ENCODE results near the gene COL4A1.

COL4A1 gene

DNA sequence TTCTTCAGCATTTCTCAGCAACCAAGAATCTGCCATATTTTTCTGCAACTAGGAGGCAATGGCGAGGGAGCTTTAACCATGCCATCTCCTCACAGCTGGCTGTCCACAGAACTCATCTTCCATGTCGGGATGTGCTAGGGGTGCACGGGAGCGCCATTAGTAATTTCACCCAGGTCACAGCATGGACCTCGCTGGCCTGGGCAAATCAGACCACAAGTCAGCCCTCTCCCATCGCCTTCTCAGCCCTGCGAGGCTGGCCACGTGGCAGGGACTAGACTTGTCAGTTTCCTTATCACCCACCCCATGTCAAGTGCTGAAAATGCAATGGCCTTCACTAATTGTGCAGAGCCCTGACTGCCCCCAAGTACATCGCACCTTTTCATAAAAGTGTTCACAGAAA is 15.7 kb downstream of the COL4A1 start:
- FAIRE-seq, result no peak

DNA sequence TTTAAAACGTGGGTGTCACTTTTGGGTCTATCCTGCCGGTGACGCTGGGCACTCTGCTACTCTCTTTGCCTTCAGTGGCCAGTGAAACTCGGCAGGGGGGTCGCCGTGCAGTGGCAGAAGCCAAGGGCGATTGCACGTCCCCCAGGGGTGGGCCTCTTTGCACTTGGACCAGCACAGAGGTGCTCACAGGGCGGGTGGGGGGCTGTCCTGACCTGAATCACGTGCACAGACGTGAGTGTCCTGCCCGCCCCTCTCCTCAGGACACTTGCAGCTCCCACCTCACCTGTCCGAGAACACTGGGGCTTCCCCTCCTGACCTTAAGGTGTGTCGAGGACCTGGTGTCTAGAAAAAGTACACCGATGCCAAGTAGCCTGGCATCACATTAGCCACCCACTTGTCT is 16.1 kb downstream of the COL4A1 start:
- no peak for FAIRE-seq

DNA sequence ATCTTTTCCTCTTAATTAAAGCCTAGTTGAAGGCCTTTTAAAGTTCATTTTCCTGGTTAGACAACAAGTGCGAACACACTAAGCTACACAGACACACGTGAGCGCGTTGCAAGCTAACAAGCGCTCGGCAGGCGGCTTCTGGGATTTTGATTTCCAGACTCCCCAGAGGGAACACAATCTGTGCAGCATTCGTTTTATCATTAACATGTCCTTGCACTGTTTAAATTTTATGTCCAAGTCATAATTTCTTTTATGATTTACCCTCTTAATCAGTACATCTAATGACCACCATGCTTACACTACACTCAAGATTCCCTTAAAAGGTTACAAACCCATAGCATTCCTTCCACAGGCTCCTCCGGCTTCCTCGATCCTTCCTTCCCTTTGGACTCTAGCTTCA is 16.8 kb downstream of the COL4A1 start:
- FAIRE-seq, result no peak

DNA sequence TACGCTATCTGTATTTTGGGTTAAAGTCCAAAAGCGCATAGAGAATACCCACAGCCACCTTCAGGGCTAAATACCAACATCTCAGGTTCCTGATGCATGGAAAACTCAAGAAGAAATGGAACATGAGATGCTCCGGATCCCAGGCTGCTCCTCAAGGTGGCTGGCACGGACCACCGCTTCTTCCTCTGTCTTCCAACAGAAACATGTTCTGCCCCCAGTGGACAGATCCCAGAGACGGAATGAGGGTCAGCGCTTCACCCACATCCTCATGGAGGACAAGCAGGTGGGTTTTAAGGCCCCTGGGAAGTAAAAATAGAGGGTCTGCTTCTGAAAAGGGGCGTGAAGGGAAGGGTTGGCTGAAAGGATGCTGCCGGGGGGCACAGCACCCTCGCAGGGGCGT is 17.3 kb downstream of the COL4A1 start:
- FAIRE-seq, result no peak

DNA sequence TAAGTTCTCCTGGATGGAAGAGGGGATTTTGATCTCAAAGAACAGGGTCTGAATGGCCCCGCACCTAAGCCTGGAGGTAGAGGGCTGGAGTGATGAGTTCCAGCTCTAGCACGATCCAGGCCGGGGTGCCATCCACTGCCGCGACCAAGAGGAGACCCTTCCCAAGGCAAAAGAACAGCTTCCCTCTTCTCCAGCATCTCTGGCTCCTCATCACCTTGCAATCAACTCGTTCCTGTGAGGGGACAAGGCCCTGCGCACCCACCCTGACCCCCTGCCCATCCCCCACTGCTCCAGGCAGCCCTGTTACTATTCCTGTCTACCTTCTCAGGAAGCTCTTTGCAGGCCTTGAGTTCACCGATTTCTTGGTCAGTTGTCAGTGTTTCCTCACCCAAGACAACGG is 17.8 kb downstream of the COL4A1 start:
- FAIRE-seq, result no peak

DNA sequence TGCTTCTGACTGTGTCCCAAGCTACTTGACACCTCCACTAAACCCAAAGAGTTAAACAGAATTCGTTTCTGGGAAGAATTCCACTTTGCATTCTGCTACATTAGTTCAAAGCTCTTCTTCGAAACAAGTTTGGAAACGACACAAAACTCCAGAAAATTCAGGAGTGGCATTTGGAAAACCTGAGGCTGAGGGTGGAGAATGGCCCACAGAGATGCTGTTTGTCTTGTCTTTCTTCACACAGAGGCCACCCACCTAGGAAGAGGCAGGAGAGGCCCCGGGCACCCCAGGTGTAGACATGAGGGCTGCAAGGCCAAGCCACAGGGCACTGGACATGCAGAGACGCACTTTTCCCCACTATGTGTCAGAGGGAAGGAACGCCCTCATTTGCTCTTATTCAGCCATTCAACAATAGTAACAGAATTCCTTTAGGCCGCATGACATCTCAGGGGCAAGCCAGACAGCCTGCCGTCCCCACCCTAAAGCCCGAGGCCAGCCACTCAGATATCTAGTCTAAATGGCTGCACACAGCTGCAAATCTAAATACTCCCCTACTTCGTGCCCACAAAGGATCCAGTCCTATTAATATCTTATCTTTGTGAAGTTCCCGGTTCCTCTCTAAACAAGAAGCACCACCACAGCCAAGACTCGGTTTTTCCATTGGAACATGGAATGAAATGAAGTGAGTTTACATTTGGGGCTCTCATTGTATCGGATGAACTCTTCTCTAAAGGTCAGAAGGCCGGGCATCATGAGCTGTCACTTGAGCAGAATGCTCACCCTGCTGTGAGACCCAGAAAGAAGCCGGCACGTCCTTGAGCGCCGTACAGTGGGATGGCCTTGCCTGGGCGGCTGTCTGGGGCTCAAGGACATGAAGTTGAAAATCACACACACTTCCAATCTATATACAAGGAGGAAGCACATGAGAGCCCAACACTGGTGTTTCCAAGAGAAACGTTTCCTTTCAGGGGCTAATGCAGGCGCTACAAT is 19.8 kb downstream of the COL4A1 start:
- FAIRE-seq, result no peak

DNA sequence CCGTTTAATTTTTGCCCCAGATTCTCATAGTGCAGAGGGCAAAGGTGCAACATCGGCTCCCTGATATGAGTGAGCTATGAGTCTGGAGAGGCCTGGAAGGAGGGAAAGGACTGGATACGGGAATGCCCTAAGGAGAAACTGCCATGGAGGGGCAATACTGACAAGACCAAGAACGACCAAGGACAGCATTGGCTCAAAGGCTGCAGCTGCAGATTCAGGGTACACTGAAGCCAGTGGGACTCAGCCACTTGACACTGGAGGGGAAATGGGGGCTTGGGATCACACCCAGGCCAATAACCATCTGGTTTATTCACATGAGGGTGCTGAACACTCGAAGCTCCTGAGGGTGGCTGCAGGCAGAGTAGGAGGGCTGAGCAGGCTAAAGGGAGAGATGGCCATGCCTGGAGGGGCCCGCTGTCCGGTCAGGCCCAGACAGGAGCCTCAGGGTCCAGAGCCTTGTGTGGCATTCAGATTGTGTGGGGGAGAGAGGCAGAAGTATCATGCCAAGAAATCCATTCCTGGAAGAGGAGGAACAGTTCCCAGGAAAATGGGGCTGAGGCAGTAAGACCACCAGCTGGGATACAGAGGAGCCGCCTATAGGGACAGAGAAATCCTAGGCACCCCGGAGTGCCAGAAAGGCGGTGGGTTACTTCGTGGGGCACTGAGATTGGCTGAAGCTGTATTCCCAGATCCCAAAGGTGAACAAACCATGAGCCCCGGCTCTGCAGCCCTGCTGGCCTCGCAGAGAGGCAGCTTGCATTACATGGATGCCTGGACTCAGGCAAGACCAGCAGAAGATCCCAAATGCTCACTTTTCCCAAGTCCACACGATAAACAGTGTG is 20.7 kb downstream of the COL4A1 start:
- FAIRE-seq, result no peak

DNA sequence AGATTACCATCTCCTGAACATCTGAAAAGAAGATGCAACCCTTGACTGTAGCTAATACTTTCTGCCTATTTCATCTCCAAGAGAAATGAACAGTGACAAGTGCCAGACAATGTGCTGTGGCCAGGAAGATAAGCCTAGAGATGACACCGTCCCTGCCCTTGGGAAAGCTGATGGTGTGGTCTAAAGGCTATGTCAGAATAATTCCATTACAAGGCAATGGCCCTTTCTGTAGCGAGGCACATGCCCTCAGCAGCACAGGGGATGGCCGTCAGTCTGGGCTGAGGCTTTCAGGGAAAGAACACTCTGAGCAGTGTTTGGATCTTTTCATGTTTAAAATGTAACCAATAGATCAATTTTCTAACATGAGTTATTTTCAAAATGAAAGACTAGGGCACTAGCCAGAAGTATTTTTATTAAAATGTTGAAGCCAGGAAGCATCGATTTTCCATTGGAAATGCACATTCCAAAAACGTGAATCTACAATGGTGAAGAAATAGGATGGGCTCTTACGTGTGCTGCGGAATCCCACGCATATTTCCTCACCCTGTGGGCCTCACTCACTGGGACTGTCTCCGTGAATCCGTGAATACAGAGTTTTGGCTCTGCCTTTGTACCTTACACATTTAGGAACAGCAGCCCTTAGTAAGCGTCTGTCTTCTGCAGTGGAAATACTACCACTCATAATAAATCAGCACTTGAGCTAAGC is 22.0 kb downstream of the COL4A1 start:
- FAIRE-seq, result no peak

DNA sequence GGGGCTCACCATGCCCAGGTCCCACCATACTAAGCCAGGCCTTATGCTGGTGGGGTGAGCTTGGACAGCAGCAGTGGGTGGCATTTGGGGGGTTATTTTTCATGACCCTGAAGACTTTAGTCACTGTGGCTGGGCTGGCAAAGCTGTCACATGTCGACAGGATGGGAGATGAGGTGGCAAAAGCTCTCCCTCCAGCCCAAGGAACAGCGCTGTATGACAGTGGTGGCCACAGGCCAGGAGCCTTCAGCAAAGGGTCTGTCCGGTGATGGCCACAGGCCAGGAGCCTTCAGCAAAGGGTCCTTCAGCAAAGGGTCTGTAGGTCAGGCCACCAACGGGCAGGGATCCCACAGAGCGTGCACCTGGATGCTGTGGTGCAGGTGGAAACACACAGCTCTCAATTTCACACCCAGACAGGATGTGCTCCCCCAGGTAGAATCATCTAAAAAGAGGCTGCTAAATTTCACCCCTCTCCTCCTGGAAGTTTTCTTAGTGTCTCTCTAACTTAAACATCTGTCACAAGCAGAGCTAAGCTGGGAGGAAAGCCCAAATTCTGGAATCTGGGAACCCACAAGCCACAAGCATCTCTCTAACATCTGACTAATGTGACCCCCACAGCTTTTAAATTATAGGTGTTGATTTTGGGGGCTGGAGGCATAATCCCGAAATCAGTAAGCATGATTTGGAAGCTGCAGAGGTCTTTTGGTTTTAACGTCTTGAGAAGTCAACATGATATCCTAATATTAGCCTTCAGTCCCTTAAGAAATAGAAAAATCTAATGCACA is 23.0 kb downstream of the COL4A1 start:
- no peak for FAIRE-seq

DNA sequence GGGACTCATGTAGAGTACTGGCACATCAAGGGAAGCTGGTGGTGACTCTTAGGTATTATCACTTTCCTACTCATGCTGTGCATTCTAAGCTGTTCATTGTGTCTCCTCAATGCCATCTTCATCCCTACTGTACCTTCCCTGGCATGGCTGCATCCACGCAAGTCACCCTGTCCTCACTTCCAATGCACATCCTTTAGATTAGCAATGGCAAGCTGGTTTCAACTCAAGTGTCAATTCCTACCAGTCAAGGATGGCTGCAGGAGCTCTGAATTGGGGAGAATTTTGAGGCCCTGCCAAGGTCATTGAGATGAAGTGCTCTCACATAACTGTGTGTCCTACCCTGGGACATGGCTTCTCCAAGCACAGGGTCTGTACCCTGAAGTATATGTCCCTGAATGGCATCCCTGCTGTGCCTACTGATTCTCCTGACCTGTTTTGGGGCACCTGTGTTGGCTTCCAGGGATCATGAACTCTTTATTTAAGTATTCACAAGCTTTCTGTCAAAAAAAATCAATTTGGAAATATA is 24.6 kb downstream of the COL4A1 start:
- no peak for FAIRE-seq

DNA sequence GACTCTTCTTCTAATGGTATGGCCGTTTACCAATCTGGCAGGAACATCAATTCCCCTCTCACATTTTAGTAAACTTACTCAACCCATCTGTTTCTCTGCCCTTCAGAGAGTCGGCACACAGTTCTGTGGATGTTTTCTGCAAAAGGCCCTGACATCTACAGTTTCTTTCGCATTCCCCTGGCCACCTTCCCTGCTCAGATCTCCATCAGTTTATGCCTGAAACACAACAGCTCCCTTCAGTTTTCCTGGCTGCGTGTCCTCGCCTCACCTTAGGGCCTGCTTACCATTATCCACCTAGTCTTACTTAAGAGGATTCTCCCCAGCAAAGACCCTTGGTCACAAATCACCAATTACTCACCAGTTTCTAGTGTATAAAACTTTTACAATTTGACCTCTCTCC is 25.2 kb downstream of the COL4A1 start:
- no peak for FAIRE-seq

DNA sequence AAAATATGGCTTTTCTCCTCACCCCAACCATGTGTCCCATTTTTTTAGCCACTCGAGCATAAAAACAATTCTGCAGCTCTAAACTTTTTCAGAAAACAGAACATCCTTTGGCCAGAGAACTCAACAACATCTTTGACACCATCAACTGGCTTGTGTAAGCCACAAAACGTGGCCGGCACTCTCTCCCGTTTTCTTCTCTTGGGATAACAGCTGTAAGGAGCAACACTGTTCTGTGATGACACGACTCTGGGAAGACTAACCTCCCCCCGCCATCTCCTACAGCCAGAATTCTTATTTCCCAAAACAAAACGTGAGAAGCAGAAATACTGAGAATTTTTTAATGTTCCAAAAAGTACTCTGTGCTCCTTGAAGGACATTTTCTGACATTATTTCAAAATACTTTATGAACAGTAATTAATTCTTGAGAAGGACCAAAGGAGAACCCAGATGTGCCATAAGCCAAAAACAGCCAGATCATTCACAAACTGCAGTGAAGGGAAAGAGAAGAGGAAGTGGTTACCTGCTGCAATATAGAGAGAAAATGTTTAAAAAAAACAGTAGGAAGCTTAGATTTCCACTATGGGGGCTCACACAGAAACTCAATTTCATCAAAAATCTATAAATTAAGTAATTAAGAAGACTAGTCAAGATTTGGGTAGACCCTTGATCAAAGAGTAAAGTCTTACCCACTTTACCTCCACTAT is 25.8 kb downstream of the COL4A1 start:
- no peak for FAIRE-seq

DNA sequence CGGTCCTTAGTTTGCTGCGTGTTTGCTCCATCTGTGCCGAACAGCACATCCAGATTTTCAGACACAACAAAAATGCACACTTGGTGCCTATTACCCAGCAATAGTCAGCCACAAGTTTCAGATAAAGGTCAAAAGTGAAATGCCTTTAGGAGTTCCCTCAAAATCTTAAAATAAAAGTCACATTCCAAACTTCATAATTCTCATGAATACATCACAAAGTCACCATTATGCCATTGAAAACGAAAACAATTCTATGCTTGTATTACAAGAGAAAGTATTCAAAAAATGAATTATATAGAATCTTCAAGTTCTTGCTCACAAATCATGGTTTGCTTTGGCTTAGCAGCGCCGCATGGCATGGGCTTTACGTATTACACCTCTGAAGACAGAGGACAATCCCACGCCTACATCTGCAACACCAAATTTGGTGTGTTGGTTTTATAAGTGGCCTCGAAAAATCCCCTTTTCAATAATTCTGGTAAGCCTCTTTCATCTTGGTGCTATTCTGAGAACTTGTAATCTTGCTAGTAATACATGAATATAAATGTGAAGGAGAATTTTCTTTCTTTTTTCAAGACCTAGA is 26.6 kb downstream of the COL4A1 start:
- FAIRE-seq, result no peak

DNA sequence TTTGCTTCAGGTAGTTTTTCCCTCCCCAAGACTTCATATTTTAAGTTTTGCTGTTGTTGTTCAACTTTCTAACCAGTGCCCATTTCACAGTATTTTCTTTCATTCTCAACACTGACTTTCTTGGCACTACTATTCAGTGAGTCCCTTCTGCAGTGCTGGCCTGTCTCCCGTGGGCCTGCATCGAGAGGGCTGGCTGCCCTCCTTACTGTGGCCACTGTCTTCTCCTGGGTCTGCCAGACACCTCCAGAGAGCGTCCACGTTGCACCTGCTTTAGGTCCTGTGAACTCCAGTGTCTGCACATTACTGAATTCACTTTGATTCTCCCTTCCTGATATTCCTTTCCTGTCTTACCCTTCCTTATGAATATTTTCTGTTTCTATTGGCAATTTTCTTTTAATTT is 27.3 kb downstream of the COL4A1 start:
- no peak for FAIRE-seq

DNA sequence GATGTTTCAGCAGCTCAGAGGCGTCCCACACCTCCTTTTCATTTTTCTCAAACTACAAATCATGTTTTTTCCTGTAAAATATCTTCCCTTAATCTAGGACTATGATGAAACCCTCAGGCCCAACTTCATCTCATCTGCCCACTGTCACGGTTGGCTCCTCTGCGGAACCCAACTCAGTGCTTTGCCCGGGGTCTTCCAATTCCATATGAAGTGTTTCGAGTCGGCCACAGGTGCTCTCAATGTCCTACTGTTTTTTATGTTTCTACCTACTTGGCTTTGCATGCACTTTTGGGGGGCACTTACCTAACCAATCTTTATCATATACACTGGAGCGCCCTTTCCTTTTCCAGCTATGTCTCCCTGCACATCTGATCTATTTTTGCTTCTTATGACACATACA is 28.1 kb downstream of the COL4A1 start:
- no peak for FAIRE-seq

DNA sequence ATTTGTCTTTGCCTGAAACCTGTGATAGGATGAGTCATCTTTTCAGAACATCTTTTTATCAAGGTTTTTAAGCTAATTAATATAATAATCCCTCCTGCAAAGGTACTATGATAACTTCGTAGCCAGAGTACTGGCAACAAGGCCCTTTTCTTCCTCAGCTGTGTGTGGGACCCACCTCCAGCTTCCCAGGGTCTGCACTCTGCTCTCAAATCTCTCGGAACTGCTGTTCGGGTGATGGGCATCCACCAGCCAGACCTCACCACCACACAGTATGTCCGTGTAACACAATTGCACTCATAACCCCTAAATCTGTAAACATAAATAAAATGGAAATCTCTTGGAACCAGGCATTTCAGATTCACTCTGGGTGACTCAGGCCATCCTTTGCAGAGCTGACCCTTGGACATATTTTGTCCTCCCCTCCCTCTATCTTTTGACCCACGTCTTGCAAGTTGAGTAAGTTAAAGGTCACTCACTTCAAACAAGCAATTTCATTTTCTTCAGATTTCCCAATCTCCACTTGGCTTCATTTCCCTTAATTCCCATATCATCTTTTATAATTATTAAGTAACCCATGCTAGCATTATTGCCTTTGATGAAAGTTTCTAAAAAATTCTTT is 29.5 kb downstream of the COL4A1 start:
- FAIRE-seq, result no peak

DNA sequence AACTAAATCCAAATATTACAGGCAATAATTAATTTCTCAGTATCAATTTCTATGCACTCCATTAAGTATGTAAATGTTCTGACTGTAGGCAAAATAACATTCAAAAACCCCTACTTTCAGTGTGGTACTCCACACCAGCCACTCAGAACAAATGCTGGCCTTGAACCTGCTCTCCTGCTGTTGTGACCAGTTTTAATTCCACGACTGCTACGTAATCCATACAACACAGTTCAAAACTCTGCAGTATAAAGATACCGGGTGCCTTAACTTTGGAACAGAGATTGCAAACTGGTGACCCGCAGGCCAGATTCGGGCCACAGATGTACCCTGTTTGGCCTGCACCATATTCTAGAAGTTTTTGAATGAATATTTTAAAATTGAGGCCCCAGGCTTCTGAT is 30.4 kb downstream of the COL4A1 start:
- no peak for FAIRE-seq

DNA sequence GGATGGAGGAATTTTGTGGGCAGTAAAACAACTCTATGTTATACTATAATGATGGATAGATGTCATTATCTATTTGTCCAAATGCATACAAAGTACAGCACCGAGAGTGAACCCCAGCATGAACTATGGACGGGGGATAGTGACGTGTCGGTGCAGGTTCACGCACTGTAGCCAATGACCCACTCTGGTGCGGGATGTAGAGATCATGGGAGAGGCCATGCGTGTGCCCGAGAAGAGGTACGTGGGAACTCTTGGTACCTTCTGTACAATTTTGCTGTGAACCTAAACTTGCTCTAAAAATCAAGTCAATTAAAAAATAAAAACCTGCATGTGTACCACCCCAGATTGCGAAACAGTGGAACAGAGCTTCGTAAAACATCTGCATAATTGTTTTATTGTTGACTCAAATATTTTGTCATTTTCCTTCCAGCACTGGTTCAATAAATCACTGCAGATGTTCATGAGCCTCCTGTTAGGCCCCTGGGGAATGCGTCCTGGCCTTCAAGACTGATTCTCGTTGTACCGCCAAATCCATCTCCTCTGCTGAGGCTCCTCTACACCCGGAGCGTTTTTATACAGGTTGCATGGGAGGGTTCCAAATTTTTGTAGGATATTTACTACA is 30.9 kb downstream of the COL4A1 start:
- FAIRE-seq, result no peak

DNA sequence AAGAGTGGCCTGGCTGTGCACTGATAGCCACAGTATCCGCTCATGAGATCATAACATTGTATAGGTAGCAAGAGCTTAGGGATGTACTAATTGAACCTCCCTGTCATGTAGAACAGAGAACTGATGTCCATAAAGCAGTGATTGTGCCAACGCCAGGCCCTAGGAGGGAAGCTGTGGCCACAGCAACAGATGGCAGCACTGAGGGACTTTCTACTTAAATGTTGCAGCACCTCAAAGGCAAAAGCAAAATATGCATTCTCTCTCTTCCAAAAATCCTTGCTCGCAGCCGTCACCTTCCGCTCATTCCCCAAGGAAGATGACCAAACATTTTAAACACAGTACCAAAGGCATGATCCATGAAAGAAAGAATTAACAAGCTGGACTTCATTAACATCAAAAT is 32.3 kb downstream of the COL4A1 start:
- FAIRE-seq, result no peak

DNA sequence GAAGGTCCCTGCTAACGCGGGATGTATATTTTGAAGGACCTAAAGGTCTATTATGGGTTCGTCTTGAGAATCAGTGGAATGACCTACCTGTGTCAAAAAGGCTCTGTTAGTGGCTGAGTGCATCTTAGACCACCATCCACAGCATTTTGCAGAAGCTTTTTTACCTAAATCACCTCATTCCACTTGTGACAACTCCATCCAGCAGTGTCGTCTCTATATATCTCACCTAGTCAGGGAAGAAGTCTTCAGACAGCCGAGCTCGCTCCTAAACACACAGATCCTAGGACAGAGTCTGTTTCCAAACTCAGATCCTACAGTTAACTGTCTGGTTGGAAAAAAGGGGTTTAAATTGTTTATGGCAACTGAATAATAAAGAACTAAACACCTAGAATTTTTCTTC is 33.7 kb downstream of the COL4A1 start:
- FAIRE-seq, result no peak

Measured in TTC549 (cell line).